Mucosa of rectum (tissue), 2 donors: ENCODE data around the gene FNDC11.
"Not testable (repeated sequence)": the region's sequence is repeated elsewhere in the genome, so short reads cannot be mapped to it uniquely, and the experiment has no call there.

Experiments used
- H3K27ac ChIP-seq, 2 donors: one replicate each; pipeline ENCODE4 v1.7.0; 2013; ENCODE audit warnings: inconsistent platforms in 2 of 2, low read depth in 2 of 2, low read length in 2 of 2
- H3K27me3 ChIP-seq, 2 donors: one replicate each; pipeline ENCODE4 v1.7.0; 2013; ENCODE audit warnings: low read length in 2 of 2; ENCODE audit not compliant: control insufficient read depth in 2 of 2, insufficient read depth in 2 of 2
- H3K36me3 ChIP-seq, 2 donors: one replicate each; pipeline ENCODE4 v1.7.0; 2013; ENCODE audit warnings: low read length in 2 of 2; ENCODE audit not compliant: control insufficient read depth in 2 of 2, insufficient read depth in 2 of 2
- H3K4me1 ChIP-seq, 2 donors: one replicate each; pipeline ENCODE4 v1.7.0; 2013; ENCODE audit warnings: low read length in 2 of 2, mild to moderate bottlenecking in 1 of 2; ENCODE audit not compliant: control insufficient read depth in 2 of 2, insufficient read depth in 2 of 2
- H3K4me3 ChIP-seq, 2 donors: one replicate each; pipeline ENCODE4 v1.7.0; 2013; ENCODE audit warnings: low read length in 2 of 2
- H3K9ac ChIP-seq, 2 donors: one replicate each; pipeline ENCODE4 v1.7.0; 2013; ENCODE audit warnings: low read length in 2 of 2, low read depth in 1 of 2, mild to moderate bottlenecking in 1 of 2
- H3K9me3 ChIP-seq, 2 donors: one replicate each; pipeline ENCODE4 v1.7.0; 2013; ENCODE audit warnings: low read length in 2 of 2; ENCODE audit not compliant: control insufficient read depth in 2 of 2
- donor health status: healthy.
- donor health status: Normal muscosa, but diverticular disease.

Gene FNDC11, protein sequence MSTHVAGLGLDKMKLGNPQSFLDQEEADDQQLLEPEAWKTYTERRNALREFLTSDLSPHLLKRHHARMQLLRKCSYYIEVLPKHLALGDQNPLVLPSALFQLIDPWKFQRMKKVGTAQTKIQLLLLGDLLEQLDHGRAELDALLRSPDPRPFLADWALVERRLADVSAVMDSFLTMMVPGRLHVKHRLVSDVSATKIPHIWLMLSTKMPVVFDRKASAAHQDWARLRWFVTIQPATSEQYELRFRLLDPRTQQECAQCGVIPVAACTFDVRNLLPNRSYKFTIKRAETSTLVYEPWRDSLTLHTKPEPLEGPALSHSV

DNA sequence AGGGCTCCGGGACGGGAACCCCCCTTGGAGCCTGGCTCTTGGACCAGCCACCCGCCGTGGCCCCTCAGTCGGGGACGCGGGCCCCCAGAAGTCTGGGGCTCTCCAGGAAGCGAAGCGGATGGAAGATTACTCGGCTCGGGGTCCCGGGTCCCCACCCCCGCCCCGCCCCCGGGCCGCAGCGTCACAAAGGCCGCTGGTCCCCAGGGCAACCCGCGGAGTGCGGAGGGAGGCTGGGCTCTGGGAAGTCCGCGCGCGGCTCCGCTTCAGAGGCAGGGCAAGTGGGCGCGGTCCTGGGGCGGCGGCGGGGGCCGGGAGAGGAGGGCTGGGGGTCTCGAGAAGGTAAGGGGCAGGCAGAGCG lies at the start of gene FNDC11:
FNDC11 (plus strand) TSS at position 227 of the 358 bp plus-strand sequence. CDS start 1,505 bp downstream, outside the sequence.
- Histone ChIP-seq H3K27ac (no peak within 1 kb of the TSS), H3K9me3 (no peaks in the 10 kb centered on the region), H3K4me3 (peak within 1 kb of the TSS; percentile 48 to 57), H3K36me3 (no peaks in the 10 kb centered on the region), H3K27me3 (peaks cover 3 to 4% of the 10 kb centered on the region in 2 donors), H3K4me1 (peaks cover 5 to 6% of the 10 kb centered on the region in 2 donors), H3K9ac (peak within 1 kb of the TSS in 1 of 2 donors; percentile 48)

DNA sequence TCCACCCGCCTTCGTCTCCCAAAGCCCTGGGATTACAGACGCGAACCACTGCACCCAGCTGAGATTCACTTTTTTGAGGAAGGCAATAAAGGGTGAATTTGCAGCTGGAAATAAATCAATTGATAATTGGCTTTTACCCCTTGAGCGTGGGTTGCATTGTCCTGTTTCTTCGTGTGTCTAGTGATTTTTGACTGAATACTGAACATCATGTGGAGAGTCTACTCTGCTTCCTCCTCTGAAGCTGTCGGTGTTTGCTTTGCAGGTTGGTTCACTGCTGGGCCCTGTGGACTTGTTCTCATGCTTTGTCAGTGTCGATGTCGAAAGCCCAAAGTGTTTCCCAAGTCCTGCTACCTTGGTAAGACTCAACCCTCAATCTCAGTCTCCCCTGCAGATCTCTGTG lies 49.3 kb upstream of the FNDC11 start:
- Histone ChIP-seq H3K4me1 (no peaks in the 10 kb centered on the region), H3K36me3 (no peaks in the 10 kb centered on the region), H3K4me3 (no peak overlapping the region), H3K27me3 (peaks cover 14 to 17% of the 10 kb centered on the region in 2 donors), H3K27ac (no peak overlapping the region), H3K9me3 (peaks cover 0 to 3% of the 10 kb centered on the region in 2 donors), H3K9ac (no peak overlapping the region)

GRCh38 chr20:63505281-63505680 lies 48.7 kb upstream of the FNDC11 start:
- Histone ChIP-seq H3K9ac (no peak overlapping the region), H3K4me3 (no peak overlapping the region), H3K27ac (no peak overlapping the region), H3K27me3 (peaks cover 13 to 14% of the 10 kb centered on the region in 2 donors), H3K36me3 (no peaks in the 10 kb centered on the region), H3K4me1 (no peaks in the 10 kb centered on the region), H3K9me3 (peaks cover 0 to 3% of the 10 kb centered on the region in 2 donors)

DNA sequence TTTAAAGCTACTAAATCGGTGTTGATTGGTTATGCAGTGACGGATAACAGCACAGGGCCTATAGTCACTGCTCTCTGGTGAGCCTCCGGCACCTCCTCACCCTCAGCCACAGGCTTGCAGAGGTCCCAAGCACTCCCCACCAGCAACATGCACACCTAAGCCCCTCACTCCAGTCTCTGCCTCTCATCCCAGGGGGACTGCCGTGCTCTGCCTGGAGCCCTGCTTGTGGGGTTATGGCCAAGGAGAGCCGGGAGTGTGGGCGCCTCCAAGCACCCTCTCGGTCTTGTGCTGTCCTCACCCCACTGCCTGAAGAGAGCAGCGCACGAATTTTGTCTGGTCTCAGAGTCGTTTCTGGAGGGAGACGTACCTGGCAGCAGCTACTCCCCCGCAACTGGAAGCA lies 48.2 kb upstream of the FNDC11 start:
- H3K36me3 ChIP-seq, result no peaks in the 10 kb centered on the region
- H3K4me1 ChIP-seq, result no peaks in the 10 kb centered on the region
- no peak overlapping the region for H3K4me3 ChIP-seq
- H3K27ac ChIP-seq, result no peak overlapping the region
- H3K27me3 ChIP-seq, result peaks cover 12 to 14% of the 10 kb centered on the region in 2 donors
- H3K9me3 ChIP-seq, result peaks cover 0 to 3% of the 10 kb centered on the region in 2 donors
- no peak overlapping the region for H3K9ac ChIP-seq

- peaks cover 0 to 3% of the 10 kb centered on the region in 2 donors for H3K9me3 ChIP-seq
- no peak overlapping the region for H3K4me3 ChIP-seq
- peaks cover 6 to 13% of the 10 kb centered on the region in 2 donors for H3K27me3 ChIP-seq
- no peak overlapping the region for H3K9ac ChIP-seq
- no peaks in the 10 kb centered on the region for H3K4me1 ChIP-seq
- H3K36me3 ChIP-seq, result no peaks in the 10 kb centered on the region
- no peak overlapping the region for H3K27ac ChIP-seq
Measured at GRCh38 chr20:63507083-63507743, 46.7 kb upstream of the FNDC11 start.

GRCh38 chr20:63508072-63508768 lies 45.7 kb upstream of the FNDC11 start:
- no peaks in the 10 kb centered on the region for H3K36me3 ChIP-seq
- no peaks in the 10 kb centered on the region for H3K4me1 ChIP-seq
- H3K9ac ChIP-seq, result no peak overlapping the region
- peaks cover 0 to 3% of the 10 kb centered on the region in 2 donors for H3K9me3 ChIP-seq
- no peak overlapping the region for H3K27ac ChIP-seq
- no peak overlapping the region for H3K4me3 ChIP-seq
- H3K27me3 ChIP-seq, result peaks cover 5 to 9% of the 10 kb centered on the region in 2 donors

DNA sequence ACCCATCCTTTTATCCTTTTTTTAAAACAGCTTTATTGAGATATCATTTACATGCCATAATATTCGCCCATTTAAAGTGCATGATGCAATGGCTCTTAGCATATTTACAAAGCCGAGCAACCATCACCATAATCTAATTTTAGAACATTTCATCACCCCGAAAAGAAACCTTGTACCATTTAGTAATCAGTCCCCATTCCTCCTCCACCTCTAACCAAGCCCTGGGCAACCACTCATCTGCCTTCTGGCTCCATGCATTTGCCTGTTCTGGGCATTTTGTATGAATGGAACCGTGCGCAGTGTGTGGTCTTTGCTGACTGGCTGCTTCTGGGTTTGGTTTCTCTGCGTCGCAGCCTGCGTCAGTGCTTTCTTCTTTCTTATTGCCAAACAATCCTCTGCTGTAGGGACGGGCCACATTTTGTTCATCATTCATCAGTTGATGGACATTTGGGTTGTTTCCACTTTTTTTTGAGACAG lies 44.8 kb upstream of the FNDC11 start:
- Histone ChIP-seq H3K4me1 (no peaks in the 10 kb centered on the region), H3K36me3 (no peaks in the 10 kb centered on the region), H3K27me3 (peaks cover 5 to 6% of the 10 kb centered on the region in 2 donors), H3K9ac (no peak overlapping the region), H3K4me3 (no peak overlapping the region), H3K9me3 (peaks cover 0 to 3% of the 10 kb centered on the region in 2 donors), H3K27ac (no peak overlapping the region)

DNA sequence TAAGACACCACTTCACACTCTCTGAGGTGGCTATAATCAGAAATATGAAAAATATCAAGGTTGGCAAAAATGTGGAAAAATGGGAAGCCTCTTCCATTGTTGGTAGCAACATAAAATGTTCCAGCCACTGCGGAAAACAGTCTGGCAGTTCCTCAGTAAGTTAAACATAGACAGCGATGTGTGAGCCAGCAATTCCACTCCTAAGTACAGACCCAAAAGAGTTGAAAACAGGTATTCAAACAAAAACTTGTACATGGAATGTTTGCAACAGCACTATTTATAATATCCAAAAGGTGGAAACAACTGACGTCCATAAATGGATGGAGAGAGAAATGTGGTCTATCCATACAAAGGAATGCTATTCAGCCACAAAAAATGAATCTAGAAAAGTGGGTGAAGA lies 40.8 kb upstream of the FNDC11 start:
- Histone ChIP-seq H3K4me3 (no peak overlapping the region), H3K9ac (no peak overlapping the region), H3K9me3 (no peaks in the 10 kb centered on the region), H3K36me3 (no peaks in the 10 kb centered on the region), H3K27me3 (peaks cover 3 to 8% of the 10 kb centered on the region in 2 donors), H3K4me1 (no peaks in the 10 kb centered on the region), H3K27ac (no peak overlapping the region)

GRCh38 chr20:63514520-63514919 lies 39.4 kb upstream of the FNDC11 start:
- not testable (repeated sequence) for H3K4me1 ChIP-seq, H3K9me3 ChIP-seq, H3K36me3 ChIP-seq, H3K27me3 ChIP-seq, H3K9ac ChIP-seq, H3K27ac ChIP-seq, H3K4me3 ChIP-seq
